GM19397 (cell line): ENCODE results near the gene MCUR1.
A peak's percentile ranks its signal among the peaks of the same experiment; 100 is the strongest.
"Not testable (repeated sequence)": the region's sequence is repeated elsewhere in the genome, so short reads cannot be mapped to it uniquely, and the experiment has no call there.

Experiments used
- ATAC-seq: cut with Tn5 transposase; IDR thresholded peaks from one replicate; pipeline ENCODE4 v1.9.1; 2021; ENCODE audit warnings: mild to moderate bottlenecking, moderate library complexity; ENCODE audit not compliant: unreplicated experiment

MCUR1 gene, protein sequence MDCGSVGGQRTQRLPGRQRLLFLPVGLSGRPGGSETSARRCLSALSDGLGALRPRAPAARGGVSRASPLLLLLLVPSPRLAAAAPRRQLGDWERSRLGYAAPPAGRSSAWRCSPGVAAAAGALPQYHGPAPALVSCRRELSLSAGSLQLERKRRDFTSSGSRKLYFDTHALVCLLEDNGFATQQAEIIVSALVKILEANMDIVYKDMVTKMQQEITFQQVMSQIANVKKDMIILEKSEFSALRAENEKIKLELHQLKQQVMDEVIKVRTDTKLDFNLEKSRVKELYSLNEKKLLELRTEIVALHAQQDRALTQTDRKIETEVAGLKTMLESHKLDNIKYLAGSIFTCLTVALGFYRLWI

DNA sequence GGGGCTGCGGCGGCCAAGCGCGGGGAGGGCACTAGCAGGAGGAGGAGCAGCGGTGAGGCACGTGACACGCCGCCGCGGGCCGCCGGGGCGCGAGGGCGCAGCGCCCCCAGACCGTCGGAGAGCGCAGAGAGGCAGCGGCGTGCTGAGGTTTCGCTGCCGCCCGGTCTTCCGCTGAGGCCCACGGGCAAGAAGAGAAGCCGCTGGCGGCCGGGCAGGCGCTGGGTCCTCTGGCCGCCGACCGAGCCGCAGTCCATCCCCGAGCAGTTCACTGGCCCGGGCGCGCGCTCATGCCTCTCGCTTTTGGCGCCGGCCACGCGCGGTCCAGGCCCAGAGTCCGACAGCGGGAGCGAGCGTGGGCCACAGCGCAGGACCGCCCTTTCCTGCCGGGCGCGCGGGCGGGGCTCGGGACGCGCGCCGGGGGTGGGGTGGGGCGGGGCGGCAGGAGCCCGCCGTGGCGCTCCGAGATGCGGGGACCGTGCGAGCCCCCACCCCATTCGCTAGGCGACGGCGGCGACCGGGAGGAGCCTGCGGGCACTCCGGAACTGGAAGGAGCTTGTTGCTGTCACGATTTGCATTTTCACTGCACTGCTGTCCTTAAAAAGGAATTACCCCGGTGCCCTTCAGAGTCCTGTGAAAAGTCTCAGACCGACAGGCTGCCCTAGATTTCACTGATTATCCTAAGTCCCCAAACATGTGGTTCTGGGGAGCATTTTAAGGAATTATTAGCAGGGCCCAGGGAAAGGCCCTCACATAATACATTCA, at the start of gene MCUR1:
TSS of gene MCUR1 (minus strand) at position 382 of the 762 bp plus-strand sequence. CDS start at position 254, 128 bp downstream.
- ATAC-seq, result peak; percentile 85

DNA sequence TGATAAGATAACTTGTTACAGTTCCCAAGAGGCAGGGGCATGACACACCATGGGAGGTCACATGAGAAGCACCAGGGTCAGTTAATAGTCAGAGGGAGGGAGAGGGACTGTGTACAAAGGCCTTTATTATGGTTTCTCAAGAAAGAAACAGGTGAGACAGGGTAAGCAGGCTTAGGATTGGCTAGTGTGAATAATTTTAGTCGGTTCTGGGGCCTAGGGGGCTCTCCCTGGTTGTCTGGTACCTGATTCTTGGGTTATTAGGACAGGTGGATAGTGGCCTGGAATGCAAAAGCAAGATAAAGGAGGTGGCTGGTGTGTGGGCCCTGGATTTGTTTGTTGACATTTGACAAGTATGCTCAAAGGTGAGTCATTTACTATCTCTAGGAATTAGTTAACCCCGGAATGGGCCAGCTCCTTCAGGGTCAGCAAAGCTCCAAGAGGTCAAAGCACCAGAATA, 49.4 kb upstream of the MCUR1 start:
- no peak for ATAC-seq

DNA sequence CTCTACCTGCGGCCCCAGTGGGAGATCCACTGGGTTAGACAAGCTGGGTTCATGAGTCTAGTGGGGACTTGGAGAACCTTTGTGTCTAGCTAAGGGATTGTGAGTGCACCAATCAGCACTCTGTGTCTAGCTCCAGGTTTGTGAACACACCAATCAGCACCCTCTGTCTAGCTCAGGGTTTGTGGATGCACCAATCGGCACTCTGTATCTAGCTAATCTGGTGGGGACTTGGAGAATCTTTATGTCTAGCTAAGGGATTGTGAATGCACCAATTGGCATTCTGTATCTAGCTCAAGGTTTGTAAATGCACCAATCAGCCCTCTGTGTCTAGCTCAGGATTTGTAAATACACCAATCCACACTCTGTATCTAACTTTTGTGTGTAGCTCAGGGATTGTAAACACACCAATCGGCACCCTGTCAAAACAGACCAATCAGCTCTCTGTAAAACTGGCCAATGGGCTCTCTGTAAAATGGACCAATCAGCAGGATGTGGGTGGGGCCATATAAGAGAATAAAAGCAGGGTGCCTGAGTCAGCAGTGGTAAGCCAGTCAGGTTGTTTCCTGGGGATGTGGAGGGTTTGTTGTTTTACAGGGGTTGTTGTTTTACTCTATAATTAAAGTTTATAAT, 46.3 kb upstream of the MCUR1 start:
- not testable (repeated sequence) for ATAC-seq

DNA sequence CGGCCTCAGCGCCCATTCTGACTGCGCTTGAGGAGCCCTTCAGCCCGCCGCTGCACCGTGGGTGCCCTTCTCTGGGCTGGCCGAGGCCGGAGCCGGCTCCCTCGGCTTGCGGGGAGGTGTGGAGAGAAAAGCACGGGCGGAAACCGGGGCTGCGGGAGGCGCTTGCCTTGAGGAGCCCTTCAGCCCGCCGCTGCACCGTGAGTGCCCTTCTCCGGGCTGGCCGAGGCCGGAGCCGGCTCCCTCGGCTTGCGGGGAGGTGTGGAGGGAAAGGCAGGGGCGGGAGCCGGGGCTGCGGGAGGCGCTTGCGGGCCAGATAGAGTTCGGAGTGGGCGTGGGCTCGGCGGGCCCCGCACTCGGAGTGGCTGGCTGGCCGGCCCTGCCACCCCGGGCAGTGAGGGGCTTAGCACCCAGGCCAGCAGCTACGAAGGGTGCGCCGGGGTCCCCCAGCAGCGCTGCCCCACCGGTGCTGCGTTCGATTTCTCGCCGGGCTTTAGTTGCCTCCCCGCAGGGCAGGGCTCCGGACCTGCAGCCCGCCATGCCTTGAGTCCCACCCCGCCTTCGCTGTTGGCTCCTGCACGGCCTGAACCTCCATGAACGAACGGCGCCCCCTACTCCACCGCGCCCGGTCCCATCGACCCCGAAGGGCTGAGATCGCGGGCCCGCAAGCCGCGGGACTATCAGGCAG, 45.7 kb upstream of the MCUR1 start:
- no peak for ATAC-seq

DNA sequence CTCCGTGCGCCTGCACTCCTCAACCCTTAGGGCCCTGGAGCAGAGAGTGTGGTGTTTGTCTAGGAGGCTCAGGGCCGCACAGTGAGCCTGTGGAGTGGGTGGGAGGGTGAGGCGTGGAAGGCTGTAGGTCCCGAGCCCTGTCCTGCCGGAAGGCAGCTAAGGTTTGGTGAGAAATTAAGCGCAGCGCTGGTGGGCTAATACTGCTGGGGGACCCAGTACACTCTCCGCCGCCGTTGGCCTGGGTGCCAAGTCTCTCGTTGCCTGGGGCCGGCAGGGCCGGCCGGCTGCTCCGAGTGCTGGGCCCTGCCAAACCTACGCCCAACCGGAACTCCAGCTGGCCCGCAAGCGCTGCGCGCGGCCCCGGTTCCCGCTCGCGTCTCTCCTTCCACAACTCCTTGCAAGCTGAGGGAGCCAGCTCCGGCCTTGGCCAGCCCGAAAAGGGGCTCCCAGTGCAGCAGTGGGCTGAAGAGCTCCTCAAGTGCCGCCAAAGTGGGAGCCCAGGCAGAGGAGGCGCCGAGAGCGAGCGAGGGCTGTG, 40.4 kb upstream of the MCUR1 start:
- no peak for ATAC-seq

DNA sequence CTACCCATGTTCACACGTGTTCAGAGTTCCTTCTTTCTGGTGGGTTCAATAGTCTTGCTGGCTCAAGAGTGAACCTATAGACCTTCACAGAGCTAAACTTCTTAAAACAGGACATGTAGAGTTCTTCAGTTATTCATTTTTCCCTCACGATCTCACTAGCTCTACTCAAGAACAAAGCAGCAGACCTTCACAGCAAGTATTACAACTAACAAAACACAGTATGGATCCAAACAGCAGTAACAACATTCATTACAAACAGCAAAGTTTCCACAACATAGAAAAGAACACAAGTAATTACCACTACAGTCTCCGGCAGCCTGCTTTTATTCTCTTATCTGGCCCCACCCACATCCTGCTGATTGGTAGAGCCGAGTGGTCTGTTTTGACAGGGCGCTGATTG, 39.5 kb upstream of the MCUR1 start:
- no peak for ATAC-seq

DNA sequence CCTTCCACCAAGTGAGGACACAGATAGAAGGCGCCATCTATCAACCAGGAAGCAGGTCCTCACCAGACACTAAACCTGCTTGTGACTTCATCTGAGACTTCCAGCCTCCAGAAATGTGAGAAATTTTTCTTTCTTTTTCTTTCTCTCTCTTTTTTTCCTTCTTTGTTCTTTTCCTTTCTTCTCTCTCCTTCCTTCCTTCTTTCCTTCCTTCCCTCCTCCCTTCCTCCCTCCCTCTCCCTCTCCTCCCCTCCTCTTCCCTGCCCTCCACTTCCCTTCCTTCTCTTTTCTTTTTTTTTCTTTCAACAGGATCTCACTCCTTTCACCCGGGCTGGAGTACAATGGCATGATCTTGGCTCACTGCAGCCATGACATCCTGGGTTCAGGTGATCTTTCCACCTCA, 37.4 kb upstream of the MCUR1 start:
- ATAC-seq, result no peak

DNA sequence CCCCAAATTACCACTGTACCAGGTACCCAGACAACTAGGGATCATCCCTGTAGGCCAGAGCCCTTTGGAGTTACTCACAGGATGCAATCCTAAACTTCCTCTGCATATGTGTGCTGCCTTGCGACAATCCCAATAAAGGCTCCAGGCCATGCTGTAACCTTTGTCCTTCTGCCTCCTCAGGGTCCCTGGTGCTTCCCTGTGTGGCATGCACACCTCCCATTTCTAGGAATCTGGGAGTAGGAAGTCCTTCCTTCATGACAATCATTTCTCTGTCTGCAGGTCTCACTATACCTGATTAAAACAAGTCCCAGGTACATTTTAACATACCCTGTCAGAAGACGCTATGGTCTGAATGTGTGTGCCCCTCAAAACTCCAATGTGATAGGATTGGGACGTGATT, 37.0 kb upstream of the MCUR1 start:
- ATAC-seq, result no peak

DNA sequence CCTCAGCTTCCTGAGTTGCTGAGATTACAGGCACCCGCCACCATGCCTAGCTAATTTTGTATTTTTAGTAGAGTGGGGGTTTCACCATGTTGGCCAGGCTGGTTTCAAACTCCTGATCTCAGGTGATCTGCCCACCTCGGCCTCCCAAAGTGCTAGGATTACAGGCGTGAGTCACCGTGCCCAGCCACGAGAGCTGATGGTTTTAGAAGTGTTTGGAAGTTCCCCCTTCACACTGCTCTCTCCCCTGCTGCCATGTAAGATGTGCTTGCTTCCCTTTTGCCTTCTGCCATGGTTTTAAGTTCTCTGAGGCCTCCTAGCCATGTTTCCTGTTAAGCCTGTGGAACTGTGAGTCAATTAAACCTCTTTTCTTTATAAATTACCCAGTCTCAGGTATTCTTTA, 36.3 kb upstream of the MCUR1 start:
- ATAC-seq, result not testable (repeated sequence)

DNA sequence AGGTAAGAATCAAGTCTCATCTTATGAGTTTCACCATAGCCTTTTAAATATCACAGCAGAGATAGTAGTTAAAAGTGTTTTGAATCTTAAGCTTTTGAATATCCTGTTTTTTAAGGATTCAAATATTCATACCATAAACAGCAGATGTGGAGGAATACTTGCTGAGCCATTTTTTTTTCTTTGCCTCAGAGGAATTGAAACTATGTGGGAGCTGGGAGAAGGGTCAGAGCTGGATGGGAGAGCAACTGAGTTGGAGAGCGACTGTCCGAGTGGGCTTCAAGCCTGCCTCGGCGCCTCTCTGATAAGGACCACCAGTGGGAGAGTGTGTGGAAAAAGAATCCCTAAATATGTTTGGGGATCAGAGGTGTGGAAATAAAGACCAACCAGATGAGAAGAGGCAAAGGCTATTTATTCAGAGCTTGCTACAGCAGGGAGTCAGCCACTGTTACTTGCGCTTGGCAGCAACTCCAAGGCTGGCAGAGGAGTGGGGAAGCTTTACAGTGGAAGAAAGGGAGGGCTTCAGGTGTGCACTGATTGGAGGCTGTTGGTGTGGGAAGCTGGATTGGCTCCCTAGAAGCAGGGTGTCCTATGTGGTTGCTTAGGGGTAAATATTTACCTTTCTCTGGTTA, 34.3 kb upstream of the MCUR1 start:
- ATAC-seq, result no peak

DNA sequence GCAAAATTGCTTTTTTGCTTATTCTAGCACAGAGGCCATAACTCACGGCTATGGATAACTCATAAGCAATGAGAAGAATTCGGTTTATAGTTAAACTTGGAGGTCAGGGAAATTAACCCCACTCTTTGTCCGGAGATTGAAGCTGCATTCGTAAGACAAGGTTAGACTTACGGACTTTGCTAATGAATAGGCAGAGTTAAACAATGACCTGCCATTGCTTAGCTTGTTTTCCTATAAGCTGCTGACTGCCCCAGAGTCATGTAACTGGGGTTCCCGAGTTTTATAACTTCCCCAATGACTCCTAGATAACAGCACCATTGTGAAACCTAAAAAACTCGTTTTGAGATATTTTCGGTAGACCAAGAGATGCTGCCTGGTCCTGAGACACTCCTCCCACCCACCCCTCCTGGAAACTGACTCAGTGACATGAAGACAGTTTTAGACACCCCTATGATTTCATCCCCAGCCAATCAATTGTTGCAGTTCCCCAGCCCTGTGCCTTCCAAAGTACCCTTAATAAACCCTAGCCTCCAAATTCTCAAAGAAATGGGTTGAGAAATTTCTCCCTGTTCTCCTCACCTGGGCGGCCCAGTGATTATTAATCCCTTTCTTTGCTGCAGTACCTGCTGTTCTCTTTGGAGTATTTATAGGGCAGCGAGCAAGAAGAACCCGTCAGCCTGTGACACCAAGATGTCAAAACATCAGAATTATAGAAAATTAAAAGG, 33.1 kb upstream of the MCUR1 start:
- no peak for ATAC-seq

DNA sequence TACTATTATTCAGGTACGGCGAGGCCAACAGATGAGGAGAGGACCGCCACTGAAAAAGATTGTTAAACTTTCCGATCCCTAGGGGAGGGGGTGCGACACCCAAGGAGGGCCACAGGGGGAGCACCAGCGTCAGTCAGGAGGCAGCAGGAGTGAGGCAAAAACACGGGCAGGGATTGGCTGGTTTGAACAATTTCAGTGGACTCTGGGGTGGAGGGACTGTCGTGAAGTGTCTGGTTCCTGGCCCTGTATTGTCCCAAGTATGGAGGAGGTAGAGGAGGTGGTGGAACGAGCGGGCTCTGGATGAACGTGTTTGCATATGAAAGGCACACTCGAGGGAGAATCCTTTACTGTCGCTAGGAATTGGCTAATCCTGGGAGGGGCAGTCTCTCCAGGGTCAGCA, 32.5 kb upstream of the MCUR1 start:
- no peak for ATAC-seq

DNA sequence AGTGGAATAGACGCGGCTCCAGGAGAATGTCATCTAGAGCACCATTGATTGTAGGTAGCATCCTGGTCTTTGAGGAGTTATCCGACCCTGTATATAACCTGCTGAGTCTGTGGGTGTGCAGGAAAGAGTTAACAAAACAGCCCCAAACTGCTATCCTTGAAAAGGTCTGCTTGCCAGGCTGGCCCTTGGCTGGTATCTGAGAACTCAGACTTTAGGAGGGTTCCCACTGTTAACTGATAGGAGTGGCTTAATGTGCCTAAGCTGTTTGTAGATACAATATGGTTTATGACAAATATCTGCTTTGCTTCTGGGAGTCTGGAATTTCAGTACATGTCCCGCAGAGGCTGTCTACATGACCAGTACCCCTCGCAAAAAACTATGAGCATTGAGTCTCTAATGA, 27.6 kb upstream of the MCUR1 start:
- no peak for ATAC-seq

DNA sequence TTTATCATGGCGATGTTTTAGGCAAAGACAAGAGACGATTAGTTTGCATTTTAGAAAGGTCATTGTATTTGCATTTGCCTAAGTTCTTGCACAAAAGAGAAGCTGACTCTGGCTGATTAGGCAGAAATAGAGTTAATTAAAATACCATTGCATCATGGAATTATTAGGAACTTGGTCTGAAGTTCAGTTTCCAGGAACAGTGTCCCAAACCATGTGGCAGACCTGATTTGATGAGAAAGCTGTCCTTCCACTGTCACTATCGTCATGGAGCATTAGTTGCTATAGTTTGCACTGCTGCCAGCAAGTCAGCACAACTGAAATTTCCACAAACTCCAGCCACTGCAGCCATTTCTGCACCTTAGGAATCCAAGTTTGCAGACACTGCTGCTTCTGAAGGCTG, 24.3 kb upstream of the MCUR1 start:
- no peak for ATAC-seq

DNA sequence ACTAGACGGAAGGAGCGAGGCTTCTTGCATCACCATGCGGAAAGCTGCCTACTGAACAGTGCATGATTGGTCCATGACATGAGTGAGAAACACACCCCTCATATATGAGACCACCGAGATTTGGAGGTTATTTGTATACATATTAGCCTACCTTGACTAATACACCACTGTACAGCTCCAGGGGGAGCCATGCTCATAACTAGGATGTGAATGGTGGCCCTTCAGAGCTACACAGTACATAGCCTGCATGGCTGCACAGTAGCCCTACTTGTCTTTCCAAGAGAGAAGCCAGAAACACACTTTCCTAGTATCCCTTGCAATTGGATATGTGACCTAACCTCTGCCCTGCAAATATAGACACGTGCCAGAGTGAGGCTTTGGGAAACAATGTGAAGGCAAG, 21.8 kb upstream of the MCUR1 start:
- no peak for ATAC-seq

DNA sequence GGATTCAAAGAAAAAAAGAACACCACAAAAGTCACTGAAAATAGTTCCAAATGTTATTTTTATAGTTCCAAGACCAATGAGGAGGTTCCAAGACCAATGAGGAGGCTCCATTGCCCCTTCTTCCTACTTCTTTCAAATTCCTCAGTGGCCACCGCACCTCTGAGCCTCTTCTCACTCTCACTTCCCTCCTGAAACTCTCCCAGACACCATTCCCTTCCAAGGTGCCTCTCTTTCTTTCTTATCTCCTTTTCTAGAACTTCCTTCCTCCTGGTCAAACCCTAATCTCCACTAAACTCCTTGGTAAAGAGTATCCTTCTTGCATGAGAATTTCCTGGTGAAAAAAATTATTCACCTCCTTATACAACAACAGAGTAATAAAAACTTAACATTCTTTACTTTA, 20.4 kb upstream of the MCUR1 start:
- ATAC-seq, result no peak

DNA sequence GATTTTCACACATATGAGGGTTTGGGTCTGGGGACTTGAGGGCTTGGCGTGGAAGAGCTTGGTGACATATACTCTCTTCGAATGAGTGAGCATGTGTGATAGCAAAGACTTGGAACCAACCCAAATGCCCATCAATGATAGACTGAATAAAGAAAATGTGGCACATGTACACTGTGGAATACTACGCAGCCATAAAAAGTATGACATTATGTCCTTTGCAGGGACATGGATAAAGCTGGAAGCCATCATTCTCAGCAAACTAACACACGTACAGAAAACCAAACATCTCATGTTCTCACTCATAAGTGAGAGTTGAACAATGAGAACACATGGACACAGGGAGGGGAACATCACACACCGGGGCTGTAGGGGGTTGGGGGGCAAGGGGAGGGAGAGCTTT, 19.7 kb upstream of the MCUR1 start:
- not testable (repeated sequence) for ATAC-seq

DNA sequence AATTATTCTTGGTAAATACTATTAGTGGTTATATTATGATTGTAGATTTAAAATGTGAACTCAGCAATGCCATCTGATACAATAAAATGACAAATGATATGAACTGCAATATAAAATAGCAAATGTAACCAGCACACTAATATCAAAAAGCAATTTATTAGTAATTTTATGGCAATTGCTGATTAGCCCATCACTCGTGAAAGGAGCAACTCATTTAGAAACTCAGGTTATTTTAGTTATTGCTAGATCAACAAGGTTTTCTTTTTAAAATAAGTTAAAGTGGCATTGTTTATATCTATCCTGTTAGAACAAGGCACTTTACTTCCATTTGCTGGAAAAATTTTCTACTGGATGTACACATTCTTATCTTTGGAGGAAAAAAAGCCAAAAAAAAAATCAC, 18.4 kb upstream of the MCUR1 start:
- ATAC-seq, result no peak

DNA sequence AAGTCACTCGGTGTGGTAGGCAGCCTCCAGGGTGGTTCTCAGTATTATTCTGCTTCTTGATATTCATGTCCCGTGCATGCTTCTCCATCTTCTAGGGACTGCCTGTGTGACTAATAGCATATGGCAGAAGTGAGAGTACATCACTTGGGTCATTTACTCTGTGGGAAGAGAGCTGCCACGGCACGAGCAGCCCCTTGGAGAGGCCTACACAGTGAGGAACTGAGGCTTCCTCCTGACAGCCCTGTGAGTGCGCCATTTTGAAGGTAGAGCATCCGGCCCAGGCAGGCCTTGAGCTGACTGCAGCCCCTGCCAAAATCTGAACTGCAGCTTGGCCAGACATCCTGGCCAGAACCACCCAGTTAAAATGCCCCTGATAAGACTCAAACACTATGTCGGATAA, 17.3 kb upstream of the MCUR1 start:
- no peak for ATAC-seq

DNA sequence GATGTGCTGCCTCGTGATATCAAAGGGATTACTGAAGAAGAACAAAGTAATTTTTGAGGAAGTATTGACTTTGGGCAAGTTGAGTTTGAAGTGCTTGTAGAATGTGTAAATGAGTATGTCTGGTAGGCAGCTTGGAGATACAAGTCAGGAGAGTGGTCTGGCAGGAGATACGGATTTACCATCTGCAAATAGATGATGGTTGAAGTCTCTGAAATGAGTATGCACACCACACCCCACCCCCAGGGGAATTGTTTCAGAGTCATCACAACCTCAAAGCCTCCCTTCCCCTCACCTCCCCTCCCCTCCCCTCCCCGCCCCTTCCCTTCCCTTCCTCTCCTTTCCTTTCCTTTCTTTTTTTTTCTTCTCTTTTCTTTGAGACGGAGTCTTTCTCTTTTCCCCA, 16.4 kb upstream of the MCUR1 start:
- ATAC-seq, result no peak
